HCT116 (cell line): ENCODE measurements around the gene NOS1. TPM values are rescaled to one million over a fixed set of nuclear protein-coding genes. Genes with fewer than 3 reads are reported as not detected.
A peak's percentile ranks its signal among the peaks of the same experiment; 100 is the strongest.

Experiments used
- ATAC-seq: fragments of 200-7000 bp; cut with Tn5 transposase; 2 replicates; pipeline ENCODE4 v1.9.1; 2020; ENCODE audit warnings: mild to moderate bottlenecking, moderate library complexity
- Bru-seq: library from RNA; stranded (reverse); fragments of 400-500 nt; gene quantifications from one replicate; lab custom pipeline; 2021; lab: Mats Ljungman, UMichigan
- BruChase-seq, 2 experiments: library from RNA; stranded (reverse); fragments of 400-500 nt; gene quantifications; one replicate each; lab custom pipeline; 2021; lab: Mats Ljungman, UMichigan
- BruUV-seq: library from RNA; stranded (reverse); fragments of 400-500 nt; replicated peaks from 2 replicates; lab custom pipeline; 2021; lab: Mats Ljungman, UMichigan
- CTCF ChIA-PET: fragments of 300-600 bp; sonication (Branson Sonifier 250); formaldehyde crosslinking; loops from one replicate; lab custom pipeline; 2021; ENCODE audit warnings: antibody characterized with exemption; lab: Charles Lee
- POLR2A ChIA-PET: fragments of 300-600, 350-600 bp; sonication (Branson Sonifier 250); formaldehyde crosslinking; loops from one replicate; lab custom pipeline; 2021; ENCODE audit warnings: antibody characterized with exemption; lab: Charles Lee
- RAD21 ChIA-PET, 2 experiments: fragments of 300-600 bp; sonication (Branson Sonifier 250); formaldehyde crosslinking; loops; one replicate each; lab custom pipeline; 2023; ENCODE audit warnings: low total read pairs in 2 of 2; ENCODE audit not compliant: uncharacterized antibody in 2 of 2, unreplicated experiment in 2 of 2, low non-redundant PET in 1 of 2; lab: Charles Lee
- DNase-seq: peaks from one replicate; pipeline ENCODE4 v3.0.0-alpha.2; 2010; ENCODE audit warnings: low read depth, low spot score
- H2AFZ ChIP-seq: fragments of 200-600 bp; shearing (Covaris generic), sonication (generic); 2 replicates; pipeline ENCODE4 v1.6.1; 2017; ENCODE audit warnings: low read depth, mixed run types, mixed read lengths, antibody characterized with exemption, low read length; ENCODE audit not compliant: poor library complexity, severe bottlenecking
- H3K27ac ChIP-seq: 2 replicates; pipeline ENCODE4 v1.5.1; 2012; ENCODE audit warnings: low read depth, low read length
- H3K27me3 ChIP-seq: fragments of 200-600 bp; sonication (generic); 2 replicates; pipeline ENCODE4 v1.6.1; 2016; ENCODE audit warnings: mixed run types, low read length, mixed read lengths; ENCODE audit not compliant: insufficient read depth
- H3K36me3 ChIP-seq, 2 experiments: fragments of 200-500 bp in 1 of 2; fragments of 200-600 bp in 1 of 2; sonication (Bioruptor generic) in 1 of 2; sonication (generic) in 1 of 2; 2 replicates each; pipeline versions ENCODE4 v1.5.1 to v1.6.1; 2014 to 2016; ENCODE audit warnings: low read length in 2 of 2, inconsistent platforms in 1 of 2, mixed read lengths in 1 of 2, mixed run types in 1 of 2; ENCODE audit not compliant: insufficient read depth in 2 of 2, control insufficient read depth in 1 of 2
- H3K4me1 ChIP-seq, 2 experiments: fragments of 200-600 bp in 1 of 2; sonication (generic) in 1 of 2; 2 replicates each; pipeline versions ENCODE4 v1.5.1 to v1.6.1; 2012 to 2017; ENCODE audit warnings: low read length in 2 of 2, inconsistent platforms in 1 of 2, mild to moderate bottlenecking in 1 of 2, mixed read lengths in 1 of 2, mixed run types in 1 of 2, moderate library complexity in 1 of 2; ENCODE audit not compliant: insufficient read depth in 2 of 2, control insufficient read depth in 1 of 2
- H3K4me2 ChIP-seq: fragments of 200-600 bp; sonication (generic); 2 replicates; pipeline ENCODE4 v1.6.1; 2017; ENCODE audit warnings: mixed run types, low read length, mixed read lengths
- H3K4me3 ChIP-seq, 2 experiments: fragments of 200-600 bp in 1 of 2; sonication (generic) in 1 of 2; replicated peaks in 1 of 2; 2 replicates each; pipeline ENCODE4 v1.5.1; 2011 to 2016; ENCODE audit warnings: low read length in 2 of 2, control low read depth in 1 of 2, low read depth in 1 of 2, mild to moderate bottlenecking in 1 of 2, mixed read lengths in 1 of 2, mixed run types in 1 of 2
- H3K79me2 ChIP-seq: fragments of 200-600 bp; sonication (generic); 2 replicates; pipeline ENCODE4 v1.6.1; 2017; ENCODE audit warnings: mild to moderate bottlenecking, mixed run types, low read length, moderate library complexity, mixed read lengths; ENCODE audit not compliant: insufficient read depth
- H3K9ac ChIP-seq: fragments of 200-600 bp; sonication (generic); 2 replicates; pipeline ENCODE4 v1.6.1; 2016; ENCODE audit warnings: low read length, mixed read lengths
- H3K9me2 ChIP-seq: fragments of 200-600 bp; sonication (generic), shearing (Covaris generic); 2 replicates; pipeline ENCODE4 v1.6.1; 2017; ENCODE audit warnings: mixed run types, mild to moderate bottlenecking, moderate library complexity; ENCODE audit not compliant: insufficient read depth
- H3K9me3 ChIP-seq, 2 experiments: fragments of 200-500 bp in 1 of 2; fragments of 200-600 bp in 1 of 2; sonication (Bioruptor generic) in 1 of 2; sonication (generic) in 1 of 2; 2 replicates each; pipeline ENCODE4 v1.6.1; 2014 to 2017; ENCODE audit warnings: low read length in 2 of 2, mixed read lengths in 2 of 2, inconsistent platforms in 1 of 2, low read depth in 1 of 2, mild to moderate bottlenecking in 1 of 2, mixed run types in 1 of 2, moderate library complexity in 1 of 2; ENCODE audit not compliant: control insufficient read depth in 1 of 2, insufficient read depth in 1 of 2
- H4K20me1 ChIP-seq: fragments of 200-600 bp; sonication (generic), shearing (Covaris generic); 2 replicates; pipeline ENCODE4 v1.6.1; 2017; ENCODE audit warnings: mixed run types, mild to moderate bottlenecking, moderate library complexity; ENCODE audit not compliant: insufficient read depth
- CBX3 ChIP-seq: IDR thresholded peaks from 2 replicates; pipeline ENCODE4 v1.6.1; 2012; ENCODE audit warnings: low read depth
- CEBPB ChIP-seq: IDR thresholded peaks from 2 replicates; pipeline ENCODE4 v1.6.1; 2012; ENCODE audit warnings: low read depth
- EZH2phosphoT487 ChIP-seq: fragments of 200-600 bp; IDR thresholded peaks from 2 replicates; pipeline ENCODE4 v1.6.1; 2018; ENCODE audit warnings: antibody characterized with exemption, borderline replicate concordance
- JUND ChIP-seq: IDR thresholded peaks from 2 replicates; pipeline ENCODE4 v1.6.1; 2012
- POLR2AphosphoS5 ChIP-seq: IDR thresholded peaks from 2 replicates; pipeline ENCODE4 v1.6.1; 2011; ENCODE audit warnings: mild to moderate bottlenecking, low read depth, low read length, moderate library complexity
- RAD21 ChIP-seq: IDR thresholded peaks from 2 replicates; pipeline ENCODE4 v1.6.1; 2012; ENCODE audit warnings: low read depth, mild to moderate bottlenecking
- SIN3A ChIP-seq: IDR thresholded peaks from 2 replicates; pipeline ENCODE4 v1.6.1; 2012; ENCODE audit warnings: low read depth
- SP1 ChIP-seq: IDR thresholded peaks from 2 replicates; pipeline ENCODE4 v1.6.1; 2012; ENCODE audit warnings: low read depth
- ZFX ChIP-seq: fragments of 450-650 bp; IDR thresholded peaks from 2 replicates; pipeline ENCODE4 v1.6.1; 2017
- ZNF274 ChIP-seq: fragments of 200-500 bp; sonication (Bioruptor generic); IDR thresholded peaks from 2 replicates; pipeline ENCODE4 v1.6.1; 2014; ENCODE audit warnings: mild to moderate bottlenecking, low read depth, low read length, inconsistent platforms
- intact Hi-C: fragments of 100-400 bp; cut with micrococcal nuclease; formaldehyde crosslinking; loops from 2 replicates; pipeline ENCODE4 v1.10.0; 2022
- long read RNA-seq: library from polyadenylated mRNA; unstranded; transcript quantifications from one replicate; pipeline ENCODE4 v2.0.0, GENCODE V29; 2021; ENCODE audit not compliant: unreplicated experiment
- polyA plus RNA-seq: library from polyadenylated mRNA; unstranded; fragments of >200 nt; gene quantifications from 2 replicates; pipeline ENCODE4 v1.2.1, GENCODE V29; 2012; ENCODE audit warnings: missing spikeins
- total RNA-seq: library from RNA; stranded (reverse); gene quantifications from one replicate; pipeline ENCODE4 v1.2.1, GENCODE V29; 2021; ENCODE audit not compliant: unreplicated experiment
- TF ChIP-seq, protein P1 (sequence below): IDR thresholded peaks from 2 replicates; pipeline ENCODE4 v1.6.1; 2012
- TF ChIP-seq, protein P2 (sequence below), 3 experiments: fragments of 200-600 bp in 1 of 3; sonication (generic) in 1 of 3; IDR thresholded peaks in 2 of 3; conservative IDR thresholded peaks in 1 of 3; 2 replicates each; pipeline ENCODE4 v1.5.1; 2012 to 2017; ENCODE audit warnings: low read depth in 2 of 3, low read length in 2 of 3, antibody characterized with exemption in 1 of 3, borderline replicate concordance in 1 of 3, control low read depth in 1 of 3, mild to moderate bottlenecking in 1 of 3, mixed read lengths in 1 of 3, mixed run types in 1 of 3, moderate library complexity in 1 of 3; ENCODE audit not compliant: insufficient read depth in 1 of 3
- TF ChIP-seq, protein P3 (sequence below): IDR thresholded peaks from 2 replicates; pipeline ENCODE4 v1.6.1; 2012
- TF ChIP-seq, protein P4 (sequence below): IDR thresholded peaks from 2 replicates; pipeline ENCODE4 v1.6.1; 2012; ENCODE audit warnings: low read depth

NOS1 gene
- total RNA-seq (0.22 TPM), Bru-seq, nascent RNA (percentile 9 among the genes with signal in this experiment), BruChase-seq, experiment 1, labeled RNA remaining after a 6-hour chase (percentile 9 among the genes with signal in this experiment), BruChase-seq, experiment 2, labeled RNA remaining after a 2-hour chase (percentile 12 among the genes with signal in this experiment)
- polyA plus RNA-seq = under 0.01 and 0.01 TPM in 2 replicates
- long read RNA-seq = 0 reads

DNA sequence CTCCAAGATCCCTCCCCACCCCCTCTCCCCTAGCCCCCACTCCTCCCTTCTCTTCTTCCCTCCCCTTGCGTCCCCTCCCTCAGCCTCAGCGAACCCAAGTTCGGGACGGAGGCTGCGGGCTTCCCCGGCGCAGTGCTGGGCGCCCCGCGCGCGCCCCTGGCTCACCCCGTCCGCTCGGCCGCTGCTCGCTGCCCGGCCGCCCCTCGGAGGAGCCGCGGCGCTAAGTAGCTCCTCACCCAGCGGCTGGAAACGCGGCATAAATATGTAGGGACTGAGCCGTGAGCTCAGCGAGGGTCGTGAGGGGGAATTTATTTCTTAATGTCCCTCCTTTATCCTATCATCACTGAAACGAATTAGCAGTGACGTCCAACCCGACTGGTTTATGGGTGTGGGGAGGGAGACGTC is at the start of gene NOS1:
Gene NOS1, minus strand, starts transcription at position 280 of the 405 bp plus-strand sequence. CDS start 30,557 bp downstream, outside the sequence.
- no peak for ATAC-seq
- intact Hi-C loops = no loop called here
- no peak within 1 kb of the TSS for H3K4me3 ChIP-seq
- H3K4me1 ChIP-seq = no peaks in the 10 kb centered on the region
- H3K79me2 ChIP-seq = no peaks in the 10 kb centered on the region
- RAD21 ChIA-PET = no interaction called here
- POLR2A ChIA-PET = no interaction called here
- no peak within 1 kb of the TSS for H3K4me2 ChIP-seq
- TF ChIP-seq ZNF274 (no peak), RAD21 (no peak), EZH2phosphoT487 (no peak)
- TF ChIP-seq, protein P1, sequence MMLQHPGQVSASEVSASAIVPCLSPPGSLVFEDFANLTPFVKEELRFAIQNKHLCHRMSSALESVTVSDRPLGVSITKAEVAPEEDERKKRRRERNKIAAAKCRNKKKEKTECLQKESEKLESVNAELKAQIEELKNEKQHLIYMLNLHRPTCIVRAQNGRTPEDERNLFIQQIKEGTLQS = no peak
- TF ChIP-seq, protein P2, sequence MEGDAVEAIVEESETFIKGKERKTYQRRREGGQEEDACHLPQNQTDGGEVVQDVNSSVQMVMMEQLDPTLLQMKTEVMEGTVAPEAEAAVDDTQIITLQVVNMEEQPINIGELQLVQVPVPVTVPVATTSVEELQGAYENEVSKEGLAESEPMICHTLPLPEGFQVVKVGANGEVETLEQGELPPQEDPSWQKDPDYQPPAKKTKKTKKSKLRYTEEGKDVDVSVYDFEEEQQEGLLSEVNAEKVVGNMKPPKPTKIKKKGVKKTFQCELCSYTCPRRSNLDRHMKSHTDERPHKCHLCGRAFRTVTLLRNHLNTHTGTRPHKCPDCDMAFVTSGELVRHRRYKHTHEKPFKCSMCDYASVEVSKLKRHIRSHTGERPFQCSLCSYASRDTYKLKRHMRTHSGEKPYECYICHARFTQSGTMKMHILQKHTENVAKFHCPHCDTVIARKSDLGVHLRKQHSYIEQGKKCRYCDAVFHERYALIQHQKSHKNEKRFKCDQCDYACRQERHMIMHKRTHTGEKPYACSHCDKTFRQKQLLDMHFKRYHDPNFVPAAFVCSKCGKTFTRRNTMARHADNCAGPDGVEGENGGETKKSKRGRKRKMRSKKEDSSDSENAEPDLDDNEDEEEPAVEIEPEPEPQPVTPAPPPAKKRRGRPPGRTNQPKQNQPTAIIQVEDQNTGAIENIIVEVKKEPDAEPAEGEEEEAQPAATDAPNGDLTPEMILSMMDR (IDR thresholded peaks at IDR 0.05 in 2 of 3, conservative IDR thresholded peaks at IDR 0.05 in 1 of 3; ENCODE audit: borderline replicate concordance in 1 of 3, insufficient read depth in 1 of 3, low read depth in 2 of 3, low read length in 2 of 3) = no peak
- H3K9ac ChIP-seq = no peak within 1 kb of the TSS
- no peaks in the 10 kb centered on the region for H3K36me3 ChIP-seq
- no peaks in the 10 kb centered on the region for H4K20me1 ChIP-seq
- no TSS peak for BruUV-seq
- no peak within 1 kb of the TSS for H3K27ac ChIP-seq
- CTCF ChIA-PET = no interaction called here
- no peaks in the 10 kb centered on the region for H3K9me3 ChIP-seq
- no peak for DNase-seq
- H3K9me2 ChIP-seq = no peaks in the 10 kb centered on the region
- peaks cover 43% of the 10 kb centered on the region for H3K27me3 ChIP-seq
- H2AFZ ChIP-seq = no peak within 1 kb of the TSS

DNA sequence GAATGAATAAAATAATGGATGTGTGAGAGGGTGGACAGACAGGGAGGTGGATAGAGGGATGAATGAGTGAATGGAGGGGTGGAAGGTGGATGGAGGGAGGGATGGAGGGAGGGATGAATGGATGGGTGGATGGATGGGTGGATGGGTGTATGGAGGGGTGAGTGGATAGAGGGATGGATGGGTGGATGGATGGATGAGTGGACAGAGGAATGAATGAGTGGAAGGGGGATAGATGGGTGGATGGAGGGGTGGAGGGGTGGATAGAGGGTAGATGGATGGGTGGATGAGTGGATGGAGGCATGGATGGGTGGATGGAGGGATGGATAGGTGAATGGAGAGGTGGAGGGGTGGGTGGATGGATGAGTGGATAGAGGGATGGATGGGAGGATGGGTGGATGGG is 47.9 kb upstream of the NOS1 start:
- no peak overlapping the region for H3K27ac ChIP-seq
- DNase-seq = no peak
- H3K79me2 ChIP-seq = no peaks in the 10 kb centered on the region
- no peaks in the 10 kb centered on the region for H3K36me3 ChIP-seq
- H3K9me3 ChIP-seq = no peaks in the 10 kb centered on the region
- intact Hi-C loops = no loop called here
- H3K4me2 ChIP-seq = no peak overlapping the region
- H3K4me3 ChIP-seq = no peak overlapping the region
- ChIA-PET CTCF (no interaction called here), POLR2A (no interaction called here), RAD21 (no interaction called here)
- peaks cover 8 to 10% of the 10 kb centered on the region in 2 experiments; a peak in 3 of 4 replicates for H3K4me1 ChIP-seq
- H3K27me3 ChIP-seq = peaks cover 3% of the 10 kb centered on the region; the same call in 1 of the 2 replicates
- H4K20me1 ChIP-seq = no peaks in the 10 kb centered on the region
- ATAC-seq = no peak
- no TSS peak for BruUV-seq
- H3K9me2 ChIP-seq = no peaks in the 10 kb centered on the region
- no peak overlapping the region for H3K9ac ChIP-seq
- H2AFZ ChIP-seq = no peak overlapping the region
- TF ChIP-seq RAD21 (no peak), ZNF274 (no peak), JUND (no peak), SP1 (no peak), SIN3A (no peak), EZH2phosphoT487 (no peak), CBX3 (no peak), CEBPB (no peak), ZFX (no peak), POLR2AphosphoS5 (no peak)
- TF ChIP-seq, protein P3, sequence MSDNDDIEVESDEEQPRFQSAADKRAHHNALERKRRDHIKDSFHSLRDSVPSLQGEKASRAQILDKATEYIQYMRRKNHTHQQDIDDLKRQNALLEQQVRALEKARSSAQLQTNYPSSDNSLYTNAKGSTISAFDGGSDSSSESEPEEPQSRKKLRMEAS = no peak
- TF ChIP-seq, protein P4, sequence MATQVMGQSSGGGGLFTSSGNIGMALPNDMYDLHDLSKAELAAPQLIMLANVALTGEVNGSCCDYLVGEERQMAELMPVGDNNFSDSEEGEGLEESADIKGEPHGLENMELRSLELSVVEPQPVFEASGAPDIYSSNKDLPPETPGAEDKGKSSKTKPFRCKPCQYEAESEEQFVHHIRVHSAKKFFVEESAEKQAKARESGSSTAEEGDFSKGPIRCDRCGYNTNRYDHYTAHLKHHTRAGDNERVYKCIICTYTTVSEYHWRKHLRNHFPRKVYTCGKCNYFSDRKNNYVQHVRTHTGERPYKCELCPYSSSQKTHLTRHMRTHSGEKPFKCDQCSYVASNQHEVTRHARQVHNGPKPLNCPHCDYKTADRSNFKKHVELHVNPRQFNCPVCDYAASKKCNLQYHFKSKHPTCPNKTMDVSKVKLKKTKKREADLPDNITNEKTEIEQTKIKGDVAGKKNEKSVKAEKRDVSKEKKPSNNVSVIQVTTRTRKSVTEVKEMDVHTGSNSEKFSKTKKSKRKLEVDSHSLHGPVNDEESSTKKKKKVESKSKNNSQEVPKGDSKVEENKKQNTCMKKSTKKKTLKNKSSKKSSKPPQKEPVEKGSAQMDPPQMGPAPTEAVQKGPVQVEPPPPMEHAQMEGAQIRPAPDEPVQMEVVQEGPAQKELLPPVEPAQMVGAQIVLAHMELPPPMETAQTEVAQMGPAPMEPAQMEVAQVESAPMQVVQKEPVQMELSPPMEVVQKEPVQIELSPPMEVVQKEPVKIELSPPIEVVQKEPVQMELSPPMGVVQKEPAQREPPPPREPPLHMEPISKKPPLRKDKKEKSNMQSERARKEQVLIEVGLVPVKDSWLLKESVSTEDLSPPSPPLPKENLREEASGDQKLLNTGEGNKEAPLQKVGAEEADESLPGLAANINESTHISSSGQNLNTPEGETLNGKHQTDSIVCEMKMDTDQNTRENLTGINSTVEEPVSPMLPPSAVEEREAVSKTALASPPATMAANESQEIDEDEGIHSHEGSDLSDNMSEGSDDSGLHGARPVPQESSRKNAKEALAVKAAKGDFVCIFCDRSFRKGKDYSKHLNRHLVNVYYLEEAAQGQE = no peak
